Thyroid gland (tissue), 4 donors: ENCODE measurements around the gene HEXD. TPM values are rescaled to one million over a fixed set of nuclear protein-coding genes. Genes with fewer than 3 reads are reported as not detected.

Experiments
- DNase-seq, 2 donors: peaks; one replicate each; pipeline ENCODE4 v3.0.0-alpha.2; 2019
- H3K27ac ChIP-seq, 3 donors: fragments of 200-600 bp; sonication (generic); 1 replicate in 2 of 3; 2 replicates in 1 of 3; pipeline ENCODE4 v1.5.1; 2016 to 2019; ENCODE audit warnings: mild to moderate bottlenecking in 1 of 3, moderate library complexity in 1 of 3
- H3K27me3 ChIP-seq: fragments of 200-600 bp; sonication (generic); one replicate; pipeline ENCODE4 v1.5.1; 2019
- H3K36me3 ChIP-seq, 2 donors: fragments of 200-600 bp; sonication (generic); one replicate each; pipeline ENCODE4 v1.5.1; 2016 to 2019
- H3K4me1 ChIP-seq, 2 donors: fragments of 200-600 bp; sonication (generic); one replicate each; pipeline ENCODE4 v1.5.1; 2017 to 2019
- H3K4me3 ChIP-seq, 3 donors: fragments of 200-600 bp; sonication (generic); replicated peaks in 1 of 3; 1 replicate in 2 of 3; 2 replicates in 1 of 3; pipeline ENCODE4 v1.5.1; 2016; ENCODE audit warnings: mild to moderate bottlenecking in 1 of 3
- H3K9me3 ChIP-seq: fragments of 200-600 bp; sonication (generic); one replicate; pipeline ENCODE4 v1.5.1; 2017
- CTCF ChIP-seq, 6 experiments: fragments of 200-600 bp in 3 of 6; fragments of 450-650 bp in 3 of 6; sonication (generic) in 3 of 6; IDR thresholded peaks; one replicate each; pipeline ENCODE4 v1.5.1; 2016 to 2019; ENCODE audit warnings: antibody characterized with exemption in 6 of 6, mild to moderate bottlenecking in 2 of 6, inconsistent platforms in 1 of 6, moderate library complexity in 1 of 6
- POLR2A ChIP-seq, 2 donors: fragments of 450-650 bp; IDR thresholded peaks; one replicate each; pipeline ENCODE4 v1.6.1; 2017; ENCODE audit warnings: antibody characterized with exemption in 2 of 2, mild to moderate bottlenecking in 2 of 2, moderate library complexity in 1 of 2
- WGBS, 2 donors: methylation state at CpG; one replicate each; pipeline ENCODE4 v1.1.5; 2017; 5-methylcytosine and 5-hydroxymethylcytosine counted together
- intact Hi-C: fragments of 100-400 bp; cut with DNase I; formaldehyde crosslinking; loops from one replicate; pipeline ENCODE4 v1.15.1; 2023
- total RNA-seq, 4 donors: library from RNA; depleted of rRNA; stranded (reverse); fragments of >200 nt; gene quantifications; one replicate each; pipeline ENCODE4 v1.2.3, GENCODE V29; 2016

HEXD gene
- total RNA-seq, 4 donors from 2014 or later, result 33.2 to 72.7 (median 40.9) TPM

- no peak overlapping the region for H3K27ac ChIP-seq
- DNase-seq, result no peak
- peaks cover 3 to 13% of the 10 kb centered on the region in 2 donors for H3K4me1 ChIP-seq
- H3K27me3 ChIP-seq, result no peaks in the 10 kb centered on the region
- no peak overlapping the region for H3K4me3 ChIP-seq
- no peaks in the 10 kb centered on the region for H3K36me3 ChIP-seq
- intact Hi-C loops, result no loop called here
- WGBS, 2 donors, result 33 to 66% methylated on average over 4 of the region's 11 CpGs
- no peaks in the 10 kb centered on the region for H3K9me3 ChIP-seq
- no peak for TF ChIP-seq POLR2A (IDR thresholded peaks at IDR 0.05)
- no peak for TF ChIP-seq CTCF (IDR thresholded peaks at IDR 0.05)
These were observed 35.3 kb upstream of the HEXD start for GRCh38 chr17:82382933-82383255.

GRCh38 chr17:82383411-82383810 lies 34.7 kb upstream of the HEXD start:
- no peak for DNase-seq

DNA sequence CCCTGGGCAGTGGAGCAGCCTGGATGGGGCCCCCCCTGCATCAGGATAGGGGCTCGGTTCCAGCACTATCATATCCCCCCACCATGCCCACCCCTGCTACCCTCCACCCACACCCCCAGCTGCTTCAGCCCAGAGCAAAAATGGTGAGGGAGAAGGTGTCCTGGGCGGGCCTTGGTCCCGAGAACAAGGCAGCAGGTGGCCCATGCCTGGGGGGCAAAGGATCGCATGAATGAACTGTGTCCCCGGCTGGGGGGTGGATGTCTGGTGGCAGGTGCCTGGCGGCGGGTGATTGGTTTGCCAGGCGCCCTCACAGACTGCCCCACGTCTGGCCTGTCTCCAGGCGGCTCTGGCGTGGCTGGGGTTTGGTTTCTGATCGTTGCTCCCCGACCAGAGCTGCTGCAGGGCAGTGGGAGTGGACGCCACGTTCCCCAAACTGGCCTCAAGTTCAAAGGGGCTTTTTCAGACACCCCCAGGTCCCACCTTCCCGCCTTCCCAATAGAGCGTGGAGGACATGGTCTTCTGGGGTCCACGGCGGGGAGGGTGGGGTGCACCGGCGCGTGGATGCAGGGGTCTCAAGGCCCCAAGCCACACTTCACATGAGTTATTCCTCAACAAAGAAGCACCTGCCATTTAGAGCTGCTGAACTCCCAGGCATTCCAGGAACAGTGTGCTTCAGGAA lies 34.0 kb upstream of the HEXD start:
- Histone ChIP-seq H3K36me3 (no peaks in the 10 kb centered on the region), H3K4me1 (peaks cover 3 to 13% of the 10 kb centered on the region in 2 donors), H3K9me3 (no peaks in the 10 kb centered on the region), H3K4me3 (no peak overlapping the region), H3K27ac (no peak overlapping the region), H3K27me3 (no peaks in the 10 kb centered on the region)
- DNase-seq, result peak in 1 of 2 donors; percentile 32
- 39 to 78% methylated on average over 5 to 12 of the region's 22 CpGs for WGBS, 2 donors
- intact Hi-C loops, result no loop called here
- TF ChIP-seq CTCF (IDR thresholded peaks at IDR 0.05) (no peak), POLR2A (IDR thresholded peaks at IDR 0.05) (no peak)

More at GRCh38 chr17:82383411-82383810, 34.7 kb upstream of the HEXD start:
- 77 to 84% methylated on average over 5 to 7 of the region's 18 CpGs for WGBS, 2 donors
- Histone ChIP-seq H3K4me3 (no peak overlapping the region), H3K27ac (no peak overlapping the region), H3K4me1 (peaks cover 3 to 13% of the 10 kb centered on the region in 2 donors), H3K9me3 (no peaks in the 10 kb centered on the region), H3K36me3 (no peaks in the 10 kb centered on the region), H3K27me3 (no peaks in the 10 kb centered on the region)
- TF ChIP-seq CTCF (IDR thresholded peaks at IDR 0.05) (no peak), POLR2A (IDR thresholded peaks at IDR 0.05) (no peak)
- intact Hi-C loops, result no loop called here

DNA sequence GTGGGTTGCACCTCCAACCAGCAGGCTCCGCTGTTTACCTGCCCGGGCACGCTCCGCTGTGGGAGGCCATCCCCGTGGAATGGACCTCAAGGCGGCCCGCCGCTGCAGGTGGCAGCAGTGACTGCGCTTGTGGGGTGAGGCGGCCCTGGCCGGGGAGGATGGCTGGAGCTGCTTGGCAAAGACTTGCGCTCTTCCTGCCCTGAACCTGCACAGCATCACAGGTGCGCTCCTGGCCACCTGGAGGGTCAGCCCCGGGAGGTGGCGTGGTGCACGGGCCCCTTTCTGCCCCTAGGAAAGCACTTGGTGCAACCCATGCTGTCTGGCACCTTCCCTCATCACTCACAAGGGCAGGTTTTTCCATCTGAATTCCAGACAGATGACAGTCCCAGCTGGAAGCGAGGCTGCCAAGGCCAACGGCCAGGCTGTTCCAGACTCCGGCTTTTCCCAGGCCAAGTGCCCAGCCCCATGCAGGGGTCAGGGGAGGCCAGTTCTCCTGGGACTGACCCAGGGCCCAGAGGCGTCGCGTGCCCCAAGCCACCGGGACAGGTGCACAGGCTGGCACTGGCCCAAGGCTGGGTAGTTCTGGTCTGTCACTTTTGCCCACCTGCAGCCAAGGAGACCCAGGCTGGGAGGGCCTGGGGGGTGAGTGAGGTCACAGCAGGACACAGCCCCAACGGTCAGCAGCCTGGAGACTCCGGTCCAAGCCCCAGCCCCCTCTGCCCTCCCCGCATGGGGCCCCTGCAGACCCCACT lies 33.2 kb upstream of the HEXD start:
- DNase-seq, result peak; percentile 71 to 85
- no peak overlapping the region for H3K27ac ChIP-seq
- 37 to 45% methylated on average over 10 to 23 of the region's 26 CpGs for WGBS, 2 donors

More for the DNA sequence above, 33.2 kb upstream of the HEXD start:
- TF ChIP-seq CTCF (IDR thresholded peaks at IDR 0.05), result peak in 4 of 6 experiments; percentile 9 to 57 (median 48)
- TF ChIP-seq POLR2A (IDR thresholded peaks at IDR 0.05), result no peak
- H3K27me3 ChIP-seq, result no peaks in the 10 kb centered on the region
- no peaks in the 10 kb centered on the region for H3K36me3 ChIP-seq
- H3K4me1 ChIP-seq, result peaks cover 3 to 13% of the 10 kb centered on the region in 2 donors
- no peak overlapping the region for H3K4me3 ChIP-seq
- H3K9me3 ChIP-seq, result no peaks in the 10 kb centered on the region
- intact Hi-C loops, result no loop called here
